ENCODE data around the gene WBP1L.
"Not testable (repeated sequence)": the region's sequence is repeated elsewhere in the genome, so short reads cannot be mapped to it uniquely, and the experiment has no call there.

Gene WBP1L

DNA sequence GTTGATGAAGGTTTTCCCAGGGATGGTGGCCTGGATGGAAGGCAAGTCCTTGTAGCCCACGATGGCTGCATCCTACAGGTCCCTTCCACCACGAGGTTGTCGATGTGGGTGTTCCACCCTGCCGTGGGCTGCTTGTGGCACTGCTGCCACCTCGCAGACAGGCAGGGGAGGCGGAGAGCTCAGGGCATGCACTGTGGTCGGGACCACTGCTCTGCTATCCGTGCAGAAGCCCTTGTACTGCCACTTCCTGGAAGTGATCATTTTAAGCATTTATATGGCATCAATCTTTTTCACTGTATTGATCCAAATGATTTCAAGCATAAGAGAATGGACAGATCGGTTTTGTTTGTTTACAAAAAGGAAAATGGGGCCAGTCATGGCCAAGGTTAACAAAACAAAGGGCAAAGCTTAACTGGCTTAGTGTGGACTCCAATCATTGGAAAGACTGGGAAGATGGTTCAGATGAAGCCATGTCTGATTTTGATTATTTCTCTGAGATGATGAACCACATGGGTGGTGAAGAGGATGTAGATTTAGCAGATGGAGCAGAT lies 101.7 kb downstream of the WBP1L start:
- no peak overlapping the region for H3K4me3 Mint-ChIP-seq
- no peaks in the 10 kb centered on the region for H3K9me3 Mint-ChIP-seq
- H3K4me1 Mint-ChIP-seq = no peaks in the 10 kb centered on the region
- no peak overlapping the region for H3K27ac Mint-ChIP-seq
- H3K27me3 Mint-ChIP-seq = no peaks in the 10 kb centered on the region
- H3K36me3 Mint-ChIP-seq = peaks cover 2% of the 10 kb centered on the region

- H3K9me3 Mint-ChIP-seq = no peaks in the 10 kb centered on the region
- H3K36me3 Mint-ChIP-seq = no peaks in the 10 kb centered on the region
- no peaks in the 10 kb centered on the region for H3K27me3 Mint-ChIP-seq
- no peak overlapping the region for H3K27ac Mint-ChIP-seq
- peaks cover 9% of the 10 kb centered on the region for H3K4me1 Mint-ChIP-seq
- no peak overlapping the region for H3K4me3 Mint-ChIP-seq
Observed at GRCh38 chr10:102850025-102850518, 106.3 kb downstream of the WBP1L start.

DNA sequence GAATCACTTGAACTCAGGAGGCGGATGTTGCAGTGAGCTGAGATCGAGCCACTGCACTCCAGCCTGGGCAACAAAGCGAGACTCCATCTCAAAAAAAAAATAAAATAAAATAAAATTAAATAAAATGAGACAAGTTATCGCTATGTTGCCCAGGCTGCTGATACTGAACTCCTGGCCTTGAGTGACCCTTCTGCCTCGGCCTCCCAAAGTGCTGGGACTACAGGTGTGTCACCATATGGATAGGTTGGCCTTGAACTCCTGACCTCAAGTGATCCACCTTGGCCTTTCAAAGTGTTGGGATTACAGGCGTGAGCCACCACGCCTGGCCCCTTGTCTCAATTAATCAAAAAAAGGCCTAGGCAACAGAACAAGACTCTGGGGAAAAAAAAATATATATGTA lies 109.5 kb downstream of the WBP1L start:
- peaks cover 26% of the 10 kb centered on the region for H3K4me1 Mint-ChIP-seq
- not testable (repeated sequence) for H3K27me3 Mint-ChIP-seq, H3K36me3 Mint-ChIP-seq, H3K4me3 Mint-ChIP-seq, H3K9me3 Mint-ChIP-seq, H3K27ac Mint-ChIP-seq

- H3K36me3 Mint-ChIP-seq, H3K9me3 Mint-ChIP-seq, H3K4me3 Mint-ChIP-seq, H3K27ac Mint-ChIP-seq, H3K27me3 Mint-ChIP-seq: not testable (repeated sequence)
- H3K4me1 Mint-ChIP-seq = peaks cover 26% of the 10 kb centered on the region
Observed at GRCh38 chr10:102855731-102856436, 112.1 kb downstream of the WBP1L start.

GRCh38 chr10:102856758-102857424 lies 113.1 kb downstream of the WBP1L start:
- no peaks in the 10 kb centered on the region for H3K9me3 Mint-ChIP-seq
- peaks cover 26% of the 10 kb centered on the region for H3K4me1 Mint-ChIP-seq
- H3K36me3 Mint-ChIP-seq = peaks cover 9% of the 10 kb centered on the region
- no peaks in the 10 kb centered on the region for H3K27me3 Mint-ChIP-seq
- H3K27ac Mint-ChIP-seq = no peak overlapping the region
- H3K4me3 Mint-ChIP-seq = no peak overlapping the region

DNA sequence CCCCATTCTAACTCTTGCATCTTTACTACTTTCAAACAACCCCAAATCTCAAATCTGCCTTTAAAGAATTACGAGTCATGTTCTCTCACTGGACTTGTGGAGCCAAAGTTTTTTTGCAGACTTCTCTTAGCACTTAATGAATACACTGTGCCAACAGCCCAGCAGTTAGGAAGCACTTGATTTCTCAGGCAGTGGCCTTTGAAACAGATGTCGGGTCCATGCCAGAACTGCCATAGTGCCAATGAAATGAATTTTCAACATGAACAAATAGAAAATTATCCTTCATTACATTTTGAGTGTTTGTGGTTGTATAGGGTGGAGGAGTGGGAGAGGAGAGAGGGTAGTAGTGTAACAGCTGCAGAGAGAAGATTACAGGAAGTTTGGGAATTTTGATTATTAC lies 116.2 kb downstream of the WBP1L start:
- Mint-ChIP-seq H3K4me3 (no peak overlapping the region), H3K27ac (no peak overlapping the region), H3K27me3 (no peaks in the 10 kb centered on the region), H3K9me3 (no peaks in the 10 kb centered on the region), H3K36me3 (peaks cover 26% of the 10 kb centered on the region), H3K4me1 (peaks cover 17% of the 10 kb centered on the region)

GRCh38 chr10:102863660-102864059 lies 119.9 kb downstream of the WBP1L start:
- Mint-ChIP-seq H3K36me3 (peaks cover 29% of the 10 kb centered on the region), H3K27me3 (peaks cover 2% of the 10 kb centered on the region), H3K27ac (no peak overlapping the region), H3K4me3 (no peak overlapping the region), H3K9me3 (no peaks in the 10 kb centered on the region), H3K4me1 (peaks cover under 1% of the 10 kb centered on the region)

DNA sequence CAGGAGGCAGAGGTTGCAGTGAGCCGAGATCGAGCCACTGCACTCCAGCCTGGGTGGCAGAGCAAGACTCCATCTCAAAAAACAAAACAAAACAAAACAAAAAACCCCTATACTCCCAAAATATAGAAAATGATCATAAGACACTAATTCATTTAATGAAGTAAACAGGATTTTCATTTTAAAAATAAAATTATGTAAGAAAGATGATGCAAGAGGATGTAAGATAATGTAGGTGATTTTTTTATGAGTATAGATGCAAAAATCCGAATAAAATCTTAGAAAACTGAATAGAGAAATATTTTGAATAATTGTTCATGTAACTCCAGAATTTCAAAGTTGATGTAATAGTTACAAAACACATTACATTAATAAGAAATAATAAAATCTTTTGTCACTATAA lies 121.9 kb downstream of the WBP1L start:
- Mint-ChIP-seq H3K36me3 (peaks cover 22% of the 10 kb centered on the region), H3K9me3 (no peaks in the 10 kb centered on the region), H3K27me3 (peaks cover 16% of the 10 kb centered on the region), H3K4me3 (no peak overlapping the region), H3K4me1 (peaks cover 8% of the 10 kb centered on the region), H3K27ac (no peak overlapping the region)

Data from activated naive CD4-positive, alpha-beta T cell treated with anti-CD3 and anti-CD28 coated beads, Interleukin-2, amount 50 U/mL, for 24 hours (primary cell).